HG02970 (cell line): ENCODE results near the gene NTNG1.
"Not testable (repeated sequence)": the region's sequence is repeated elsewhere in the genome, so short reads cannot be mapped to it uniquely, and the experiment has no call there.

Source experiments
- ATAC-seq: cut with Tn5 transposase; IDR thresholded peaks from one replicate; pipeline ENCODE4 v1.9.1; 2021; ENCODE audit warnings: mild to moderate bottlenecking, moderate library complexity, moderate number of reproducible peaks; ENCODE audit not compliant: unreplicated experiment, low FRiP score

Gene NTNG1

DNA sequence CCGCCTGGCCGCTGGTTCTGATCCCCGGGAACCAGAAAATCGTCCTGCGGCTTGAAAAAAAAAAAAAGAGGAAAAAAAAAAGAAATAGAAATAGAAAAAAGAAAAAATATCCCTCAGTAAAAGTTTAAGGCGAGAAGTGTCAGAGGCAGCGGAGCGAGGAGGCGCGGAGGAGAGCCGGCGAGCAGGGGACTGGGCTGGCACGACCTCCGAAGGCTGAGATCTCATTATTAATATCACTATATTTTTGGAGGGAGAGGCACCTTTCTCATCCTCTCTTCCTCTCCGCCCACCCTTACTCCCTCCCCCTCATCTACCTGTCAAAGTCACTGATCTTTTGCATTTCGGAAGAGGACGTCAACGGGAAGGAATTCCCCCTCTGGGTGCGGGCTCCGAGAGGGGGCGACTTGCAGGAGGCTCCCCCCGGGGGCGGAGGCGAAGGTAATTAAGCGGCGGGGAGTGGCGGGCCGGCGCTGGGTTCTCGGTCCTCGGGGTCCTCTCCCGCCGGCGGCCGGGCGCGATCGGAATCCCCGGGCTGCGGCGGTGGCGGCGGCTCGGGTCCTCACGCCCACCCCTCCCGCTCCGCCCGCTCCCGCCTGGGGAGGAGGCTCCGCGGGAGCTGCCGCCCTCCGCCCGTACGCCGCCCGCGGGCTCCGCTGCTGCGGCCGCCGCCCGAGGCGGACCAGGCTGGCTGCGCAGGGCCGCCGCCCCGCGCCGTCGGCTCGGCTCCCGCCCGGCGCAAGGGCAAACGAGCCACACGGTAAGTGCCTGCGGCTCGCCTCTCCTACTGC is at the start of gene NTNG1:
Gene NTNG1, plus strand, starts transcription at position 337 of the 788 bp plus-strand sequence.
- no peak for ATAC-seq

GRCh38 chr1:107091418-107091817 is 49.4 kb upstream of the NTNG1 start:
- no peak for ATAC-seq

- not testable (repeated sequence) for ATAC-seq
These were observed 47.4 kb upstream of the NTNG1 start for GRCh38 chr1:107093395-107093794.

DNA sequence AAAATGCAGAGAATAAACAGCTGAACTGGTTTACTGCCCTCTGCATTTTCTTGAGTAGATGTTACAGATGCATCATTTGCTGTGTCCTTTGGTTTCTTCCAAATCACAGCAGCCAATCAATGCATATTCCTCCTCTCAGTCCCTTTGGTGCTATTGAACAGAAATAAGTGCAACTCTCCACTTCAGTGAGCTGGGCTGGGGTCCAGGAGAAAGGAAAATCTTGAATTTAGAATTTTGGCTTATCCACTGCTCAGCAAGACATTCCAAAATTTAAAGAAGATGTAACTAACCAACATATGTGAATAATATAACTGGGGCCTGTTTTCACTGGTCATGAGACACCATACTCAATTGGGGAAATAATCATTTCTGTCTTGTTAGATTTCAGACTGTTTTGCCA is 45.2 kb upstream of the NTNG1 start:
- ATAC-seq, result no peak

GRCh38 chr1:107096690-107097089 is 44.1 kb upstream of the NTNG1 start:
- no peak for ATAC-seq

DNA sequence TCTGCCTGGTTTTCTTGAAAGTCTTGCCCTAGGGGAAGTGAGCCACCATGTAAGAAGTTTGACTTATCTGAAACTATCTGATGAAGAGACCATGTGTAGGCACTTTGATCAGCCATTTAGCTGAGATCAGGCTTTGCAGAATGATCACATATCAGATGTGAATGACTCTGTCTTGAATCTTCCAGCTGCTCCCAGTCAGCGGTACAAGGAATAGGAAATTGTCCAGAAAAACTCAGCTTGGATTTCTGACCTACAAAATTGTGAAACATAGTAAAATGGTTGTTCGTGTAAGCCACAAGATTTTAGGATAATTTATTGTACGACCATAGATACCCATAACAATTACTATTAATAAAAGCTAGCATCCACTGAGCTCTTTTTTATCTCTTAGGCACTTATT is 41.9 kb upstream of the NTNG1 start:
- no peak for ATAC-seq

DNA sequence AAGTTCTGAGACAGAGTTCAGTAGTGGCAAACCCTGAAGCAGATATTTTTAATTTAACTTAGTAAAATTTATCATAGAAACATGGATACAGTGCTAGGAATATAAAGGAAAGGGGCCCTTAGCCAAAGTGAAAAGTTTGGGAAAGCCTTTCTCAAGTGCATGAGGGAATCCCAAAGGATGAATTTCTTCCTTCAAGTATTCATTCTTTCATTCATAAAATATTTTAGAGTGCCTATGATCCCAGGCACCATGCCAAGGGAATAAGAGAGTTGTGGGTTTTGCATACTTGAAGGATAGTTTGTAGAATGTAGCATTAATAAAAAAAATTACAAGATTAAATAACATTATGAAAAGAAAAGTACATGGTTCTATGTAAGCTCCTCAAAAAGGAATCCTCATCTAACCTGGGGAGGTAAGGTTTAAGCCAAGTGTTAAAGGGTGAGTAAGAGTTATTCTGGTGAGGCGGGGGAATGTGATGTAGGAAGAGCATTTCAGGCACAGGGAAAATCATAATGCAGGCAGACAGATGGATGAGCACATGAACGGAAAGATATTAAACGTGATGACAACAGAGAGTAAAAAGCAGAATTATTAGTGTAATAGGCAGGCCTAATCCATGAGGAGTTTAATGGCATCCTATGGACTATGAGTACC is 40.4 kb upstream of the NTNG1 start:
- no peak for ATAC-seq

- no peak for ATAC-seq
These were observed 34.9 kb upstream of the NTNG1 start for GRCh38 chr1:107105914-107106313.

DNA sequence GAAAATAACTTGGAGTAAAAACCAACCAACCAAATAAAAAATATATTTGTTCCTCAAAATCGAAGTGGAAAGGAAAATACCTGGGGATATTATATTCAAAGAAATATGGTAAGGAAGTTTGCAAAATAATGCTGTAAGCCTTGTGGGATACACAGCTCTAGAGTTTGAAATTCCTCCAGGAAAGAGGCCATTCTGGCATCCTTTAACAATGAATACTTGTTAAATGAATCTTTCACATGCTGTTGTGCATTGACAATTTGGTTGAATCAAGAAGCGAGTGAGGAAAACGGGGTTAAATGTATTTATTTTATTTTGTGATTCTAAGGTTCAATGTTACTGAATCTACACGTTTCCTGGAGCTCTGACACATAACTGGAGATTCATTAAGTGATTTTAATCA is 30.5 kb upstream of the NTNG1 start:
- ATAC-seq, result no peak

- ATAC-seq, result no peak
These were observed 24.5 kb upstream of the NTNG1 start for GRCh38 chr1:107116306-107116790.

GRCh38 chr1:107122225-107122624 is 18.6 kb upstream of the NTNG1 start:
- no peak for ATAC-seq

DNA sequence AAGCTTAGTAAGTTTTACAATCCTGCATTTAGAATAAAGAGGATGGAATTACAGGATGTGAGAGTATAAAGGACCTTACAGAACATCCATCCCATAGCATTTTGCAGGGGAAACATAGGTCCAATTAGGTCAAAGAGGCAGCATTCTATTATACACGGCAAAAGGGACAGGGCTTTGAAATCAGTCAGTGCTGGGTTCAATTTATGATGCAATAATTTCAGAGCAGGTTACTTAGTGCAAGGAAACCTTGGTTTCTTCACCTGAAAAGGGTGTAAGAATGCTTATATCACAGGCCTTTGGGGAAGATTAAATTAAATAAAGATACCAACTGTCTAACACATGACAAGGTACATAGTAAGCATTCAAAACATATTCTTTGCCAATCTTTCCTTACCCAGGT is 17.1 kb upstream of the NTNG1 start:
- ATAC-seq, result no peak

- ATAC-seq, result no peak
These were observed 16.1 kb upstream of the NTNG1 start for GRCh38 chr1:107124694-107125093.

DNA sequence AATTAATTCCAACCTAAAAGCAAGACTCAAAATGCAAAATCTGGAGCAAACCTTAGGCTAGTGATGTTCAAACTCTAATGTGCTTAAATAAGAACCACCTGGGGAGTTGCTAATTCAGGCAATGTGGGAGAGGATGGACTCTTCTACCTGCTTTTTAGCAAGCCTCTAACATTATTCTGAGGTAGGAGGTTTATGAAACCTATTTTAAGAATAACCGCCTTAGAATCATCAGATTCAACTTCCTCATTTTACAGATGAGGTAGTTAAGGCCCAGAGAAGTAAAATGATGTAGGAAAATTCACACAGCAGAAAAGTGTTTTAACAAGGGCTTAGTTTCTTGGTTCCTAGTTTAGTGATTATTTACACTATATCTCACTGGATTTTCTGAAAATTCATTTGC is 8.6 kb upstream of the NTNG1 start:
- ATAC-seq, result no peak

GRCh38 chr1:107132780-107133179 is 8.1 kb upstream of the NTNG1 start:
- ATAC-seq, result no peak

DNA sequence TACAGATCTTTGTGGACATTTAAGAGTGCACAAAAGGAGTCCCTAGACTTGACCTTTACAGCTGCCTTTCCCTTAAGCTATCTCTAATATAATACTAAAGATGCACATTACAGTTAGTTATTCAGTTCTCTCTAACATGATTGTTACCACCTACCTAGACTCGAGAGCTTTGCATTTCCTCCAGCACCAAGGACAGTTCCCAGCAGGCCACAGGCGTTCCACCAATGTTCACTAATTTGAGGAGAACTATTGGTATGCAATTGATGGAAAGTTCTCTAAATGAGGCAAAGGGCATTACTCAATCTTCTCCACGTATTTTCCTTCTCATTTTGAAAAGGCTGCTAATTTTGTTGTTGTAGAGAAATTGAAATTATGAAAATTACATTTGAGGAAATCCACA is 5.4 kb upstream of the NTNG1 start:
- ATAC-seq, result no peak

DNA sequence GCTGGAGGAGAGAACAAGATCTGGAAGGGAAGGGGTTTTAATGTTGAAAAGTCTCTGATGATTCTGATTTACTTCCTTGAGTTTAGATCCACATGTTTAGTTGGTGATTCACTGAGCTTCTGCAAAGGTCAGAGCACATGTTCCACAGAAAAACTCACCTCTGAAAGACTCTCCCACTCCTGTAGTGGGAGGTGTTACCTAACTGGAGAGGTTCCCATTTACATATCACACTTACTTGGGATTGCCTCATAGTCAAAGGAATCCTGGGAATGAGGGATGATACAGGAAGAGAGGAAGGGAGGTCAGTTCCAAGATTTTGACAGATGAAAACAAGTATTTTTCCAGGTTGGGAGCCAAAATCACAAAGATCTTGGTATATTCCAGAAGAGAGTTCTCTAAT is 2.7 kb upstream of the NTNG1 start:
- ATAC-seq, result no peak

GRCh38 chr1:107138767-107139445 is 1.9 kb upstream of the NTNG1 start:
- no peak for ATAC-seq

- ATAC-seq, result no peak
These were observed 771 bp upstream of the NTNG1 start for GRCh38 chr1:107139833-107140702.

DNA sequence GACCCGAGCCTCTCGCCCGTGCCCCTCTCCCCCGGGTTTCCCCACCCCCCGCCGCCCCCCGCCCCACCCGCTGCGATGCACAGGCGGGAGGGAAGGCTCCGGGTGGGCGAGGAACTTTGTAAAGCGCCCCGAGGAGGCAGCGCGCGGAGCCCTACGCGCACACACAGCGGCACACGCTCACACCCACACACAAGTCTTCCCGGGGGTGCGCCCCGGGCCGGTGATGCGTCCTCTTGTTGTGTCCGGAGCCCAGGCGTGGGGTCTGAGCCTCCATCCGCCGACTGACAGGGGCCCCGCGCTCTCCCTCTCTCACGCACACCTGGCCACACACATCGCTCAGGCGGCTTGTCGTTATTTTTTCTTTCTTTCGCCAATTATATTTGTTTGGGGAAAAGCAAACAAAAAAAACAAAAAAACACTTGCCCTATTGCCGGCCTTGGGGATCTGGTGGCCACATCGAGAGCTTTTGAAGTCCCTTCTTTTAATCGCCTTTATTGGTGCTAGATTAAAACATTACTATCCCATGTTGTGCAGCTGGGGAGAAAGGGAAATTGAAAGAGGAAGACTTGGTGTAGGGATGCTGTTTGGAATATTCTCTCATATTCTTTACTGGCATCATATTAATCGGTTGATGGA is 770 bp downstream of the NTNG1 start:
- ATAC-seq, result no peak
